Smooth muscle cell (in vitro differentiated cells): ENCODE results near the gene DLGAP1. TPM values are rescaled to one million over a fixed set of nuclear protein-coding genes. Genes with fewer than 3 reads are reported as not detected.

Experiments used
- DNase-seq: peaks from one replicate; lab custom pipeline; 2025; ENCODE audit not compliant: unreplicated experiment; lab: John Stamatoyannopoulos, UW
- H2AFZ ChIP-seq: fragments of 200-600 bp; sonication (generic); 2 replicates; pipeline ENCODE4 v1.6.0; 2016; ENCODE audit warnings: antibody characterized with exemption, low read depth, mild to moderate bottlenecking
- H3F3A ChIP-seq: fragments of 200-600 bp; sonication (generic); 2 replicates; pipeline ENCODE4 v1.6.0; 2017; ENCODE audit warnings: antibody characterized with exemption, low read depth
- H3K27ac ChIP-seq: fragments of 200-600 bp; sonication (generic); 2 replicates; pipeline ENCODE4 v1.5.1; 2016; ENCODE audit warnings: low read depth, mild to moderate bottlenecking
- H3K27me3 ChIP-seq: fragments of 200-600 bp; sonication (generic); 2 replicates; pipeline ENCODE4 v1.6.1; 2016; ENCODE audit warnings: low read depth, mild to moderate bottlenecking
- H3K36me3 ChIP-seq: fragments of 200-600 bp; sonication (generic); 2 replicates; pipeline ENCODE4 v1.5.1; 2016; ENCODE audit warnings: low read depth
- H3K4me1 ChIP-seq: fragments of 200-600 bp; sonication (generic); 2 replicates; pipeline ENCODE4 v1.5.1; 2016; ENCODE audit warnings: low read depth
- H3K4me2 ChIP-seq: fragments of 200-600 bp; sonication (generic); 2 replicates; pipeline ENCODE4 v1.6.0; 2016; ENCODE audit warnings: mild to moderate bottlenecking
- H3K4me3 ChIP-seq: fragments of 200-600 bp; sonication (generic); 2 replicates; pipeline ENCODE4 v1.5.1; 2016; ENCODE audit warnings: mild to moderate bottlenecking
- H3K79me2 ChIP-seq: fragments of 200-600 bp; sonication (generic); 2 replicates; pipeline ENCODE4 v1.6.0; 2016; ENCODE audit warnings: low read depth, mild to moderate bottlenecking
- H3K9ac ChIP-seq: fragments of 200-600 bp; sonication (generic); 2 replicates; pipeline ENCODE4 v1.6.0; 2016; ENCODE audit warnings: low read depth
- H3K9me3 ChIP-seq: fragments of 200-600 bp; sonication (generic); replicated peaks from 2 replicates; pipeline ENCODE4 v1.5.1; 2016; ENCODE audit warnings: low read depth
- H4K20me1 ChIP-seq: fragments of 200-600 bp; sonication (generic); 2 replicates; pipeline ENCODE4 v1.6.0; 2016; ENCODE audit warnings: low read depth
- CTCF ChIP-seq: fragments of 200-600 bp; sonication (generic); IDR thresholded peaks from 2 replicates; pipeline ENCODE4 v1.5.1; 2017; ENCODE audit warnings: borderline replicate concordance, mild to moderate bottlenecking, antibody characterized with exemption; ENCODE audit not compliant: insufficient read depth, poor library complexity, severe bottlenecking
- WGBS: methylation state at CpG from one replicate; pipeline ENCODE4 v1.1.7; 2016; ENCODE audit warnings: low lambda C conversion rate; 5-methylcytosine and 5-hydroxymethylcytosine counted together
- polyA plus RNA-seq: library from polyadenylated mRNA; unstranded; fragments of >200 nt; fragmentation: Nextera tagmentation; extraction: Ambion mirVana; gene quantifications from 2 replicates; pipeline ENCODE4 v1.2.1, GENCODE V29; 2016
- total RNA-seq: library from RNA; depleted of rRNA; stranded (reverse); fragments of >200 nt; gene quantifications from 2 replicates; pipeline ENCODE4 v1.2.3, GENCODE V29; 2014

DLGAP1 gene
- total and polyA plus RNA-seq, 2 experiments from 2014 or later = 2.6 to 11.3 TPM

GRCh38 chr18:4093676-4094075 is 361.4 kb downstream of the DLGAP1 start:
- 56% methylated on average over 2 of the region's 2 CpGs for WGBS
- Histone ChIP-seq H3K9ac (no peak overlapping the region), H3K4me3 (no peak overlapping the region), H4K20me1 (no peaks in the 10 kb centered on the region), H3K27ac (no peak overlapping the region), H3F3A (no peaks in the 10 kb centered on the region), H3K9me3 (no peaks in the 10 kb centered on the region), H3K4me2 (no peak overlapping the region), H3K36me3 (no peaks in the 10 kb centered on the region), H2AFZ (no peak overlapping the region), H3K27me3 (no peaks in the 10 kb centered on the region), H3K4me1 (peaks cover 8% of the 10 kb centered on the region), H3K79me2 (no peaks in the 10 kb centered on the region)
- DNase-seq = no peak
- TF ChIP-seq CTCF = no peak

DNA sequence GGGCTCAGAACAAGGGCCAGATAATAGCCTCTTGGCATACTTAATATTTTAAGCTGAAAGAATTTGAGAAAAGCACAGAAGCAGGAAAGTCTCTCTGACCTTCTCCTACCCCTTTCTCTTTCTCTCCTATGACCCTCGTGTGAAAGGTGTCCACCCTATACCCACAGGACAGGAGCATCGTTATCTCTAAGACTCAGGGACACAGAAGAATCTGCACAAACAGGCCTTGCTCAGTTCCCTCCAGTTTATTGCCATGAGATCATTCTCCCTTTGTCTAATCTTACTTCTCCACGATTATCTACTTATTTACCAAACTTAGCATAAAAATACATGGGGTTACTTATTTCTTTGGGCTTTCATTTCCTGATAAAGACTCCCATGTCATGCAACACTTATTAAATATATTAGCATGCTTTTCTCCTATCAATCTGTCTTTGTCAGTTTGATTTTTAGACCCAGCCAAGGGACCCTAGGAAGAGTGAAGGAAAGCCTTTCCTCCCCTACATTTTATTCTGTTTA is 370.7 kb downstream of the DLGAP1 start:
- Histone ChIP-seq H3K27ac (no peak overlapping the region), H3K4me1 (no peaks in the 10 kb centered on the region), H3K79me2 (no peaks in the 10 kb centered on the region), H4K20me1 (no peaks in the 10 kb centered on the region), H3K9ac (no peak overlapping the region), H3K27me3 (no peaks in the 10 kb centered on the region), H3K9me3 (no peaks in the 10 kb centered on the region), H3F3A (no peaks in the 10 kb centered on the region), H3K4me2 (no peak overlapping the region), H3K36me3 (no peaks in the 10 kb centered on the region), H3K4me3 (no peak overlapping the region), H2AFZ (no peak overlapping the region)
- TF ChIP-seq CTCF = no peak
- no peak for DNase-seq
- WGBS = 41% methylated on average over 3 of the region's 3 CpGs

GRCh38 chr18:4078246-4078645 is 376.9 kb downstream of the DLGAP1 start:
- Histone ChIP-seq H3K27ac (no peak overlapping the region), H2AFZ (no peak overlapping the region), H3K36me3 (no peaks in the 10 kb centered on the region), H4K20me1 (no peaks in the 10 kb centered on the region), H3K9ac (no peak overlapping the region), H3F3A (no peaks in the 10 kb centered on the region), H3K79me2 (no peaks in the 10 kb centered on the region), H3K4me2 (no peak overlapping the region), H3K4me1 (peaks cover 9% of the 10 kb centered on the region), H3K27me3 (no peaks in the 10 kb centered on the region), H3K4me3 (no peak overlapping the region), H3K9me3 (no peaks in the 10 kb centered on the region)
- TF ChIP-seq CTCF = no peak
- WGBS = 84% methylated on average over 4 of the region's 4 CpGs
- DNase-seq = no peak

DNA sequence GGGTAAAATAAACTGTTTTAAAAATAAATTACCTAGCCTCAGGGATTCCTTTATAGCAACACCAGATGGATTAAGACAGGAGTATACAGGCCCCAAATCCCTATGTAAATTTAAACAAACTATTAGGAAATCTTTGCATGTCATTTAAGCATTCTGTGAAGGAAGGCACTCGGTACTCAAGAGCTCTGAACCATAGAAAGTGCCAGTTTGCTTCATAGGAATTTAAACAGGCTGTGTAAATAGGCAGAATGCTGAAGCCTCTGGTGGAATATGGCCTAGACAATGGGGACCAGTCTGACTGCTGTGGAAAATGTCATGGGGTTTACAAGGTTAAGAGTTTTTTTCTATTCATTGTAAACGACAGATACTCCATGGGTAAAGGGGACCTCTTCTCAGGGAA is 377.4 kb downstream of the DLGAP1 start:
- H3K4me3 ChIP-seq = no peak overlapping the region
- H3K27me3 ChIP-seq = no peaks in the 10 kb centered on the region
- H3K27ac ChIP-seq = no peak overlapping the region
- no peak overlapping the region for H3K4me2 ChIP-seq
- H3K9me3 ChIP-seq = no peaks in the 10 kb centered on the region
- no peaks in the 10 kb centered on the region for H3F3A ChIP-seq
- H4K20me1 ChIP-seq = no peaks in the 10 kb centered on the region
- no peak for TF ChIP-seq CTCF
- no peak overlapping the region for H3K9ac ChIP-seq
- no peaks in the 10 kb centered on the region for H3K36me3 ChIP-seq
- no peak overlapping the region for H2AFZ ChIP-seq
- 82% methylated on average over 2 of the region's 2 CpGs for WGBS
- no peaks in the 10 kb centered on the region for H3K79me2 ChIP-seq
- no peak for DNase-seq
- H3K4me1 ChIP-seq = peaks cover 9% of the 10 kb centered on the region
